DND-41 (cell line): ENCODE data around the gene PLEK.

Experiments used
- ATAC-seq: fragments of 200-7000 bp; cut with Tn5 transposase; 3 replicates; pipeline ENCODE4 v1.9.1; 2021; ENCODE audit warnings: low read depth; ENCODE audit not compliant: insufficient read depth
- DNase-seq: peaks from one replicate; pipeline ENCODE4 v3.0.0-alpha.2; 2020
- H2AFZ ChIP-seq: 2 replicates; pipeline ENCODE4 v1.6.0; 2012; ENCODE audit warnings: low read depth, low read length
- H3K27ac ChIP-seq: 2 replicates; pipeline ENCODE4 v1.5.1; 2012; ENCODE audit warnings: low read length, inconsistent platforms
- H3K27me3 ChIP-seq: fragments of 200-600 bp; sonication (generic); 2 replicates; pipeline ENCODE4 v1.6.0; 2012; ENCODE audit warnings: low read length, mild to moderate bottlenecking, inconsistent platforms; ENCODE audit not compliant: insufficient read depth, poor library complexity
- H3K36me3 ChIP-seq: 2 replicates; pipeline ENCODE4 v1.5.1; 2012; ENCODE audit warnings: low read length, inconsistent platforms; ENCODE audit not compliant: insufficient read depth
- H3K4me1 ChIP-seq: 2 replicates; pipeline ENCODE4 v1.5.1; 2012; ENCODE audit warnings: mild to moderate bottlenecking, low read length; ENCODE audit not compliant: insufficient read depth
- H3K4me2 ChIP-seq: 2 replicates; pipeline ENCODE4 v1.6.0; 2012; ENCODE audit warnings: mild to moderate bottlenecking, moderate library complexity, low read length, inconsistent platforms; ENCODE audit not compliant: insufficient read depth
- H3K4me3 ChIP-seq, 2 experiments: fragments of 200-600 bp in 1 of 2; shearing (Covaris generic) in 1 of 2; 2 replicates each; pipeline ENCODE4 v1.5.1; 2012 to 2016; ENCODE audit warnings: inconsistent platforms in 2 of 2, low read length in 2 of 2, mild to moderate bottlenecking in 2 of 2, low read depth in 1 of 2, moderate library complexity in 1 of 2
- H3K79me2 ChIP-seq: 2 replicates; pipeline ENCODE4 v1.6.0; 2012; ENCODE audit warnings: low read length, inconsistent platforms; ENCODE audit not compliant: insufficient read depth
- H3K9ac ChIP-seq: 2 replicates; pipeline ENCODE4 v1.6.0; 2012; ENCODE audit warnings: low read depth, mild to moderate bottlenecking, inconsistent platforms, low read length, moderate library complexity
- H3K9me3 ChIP-seq: 2 replicates; pipeline ENCODE4 v1.5.1; 2012; ENCODE audit warnings: low read length, moderate library complexity, mild to moderate bottlenecking, inconsistent platforms; ENCODE audit not compliant: insufficient read depth, severe bottlenecking
- H4K20me1 ChIP-seq: 2 replicates; pipeline ENCODE4 v1.6.0; 2012; ENCODE audit warnings: low read length; ENCODE audit not compliant: insufficient read depth
- CTCF ChIP-seq: IDR thresholded peaks from 2 replicates; pipeline ENCODE4 v1.5.1; 2012; ENCODE audit warnings: borderline replicate concordance, low read length, moderate library complexity, mild to moderate bottlenecking; ENCODE audit not compliant: poor library complexity, severe bottlenecking; ENCODE audit errors: extremely low read depth
- EZH2 ChIP-seq: IDR thresholded peaks from 3 replicates; pipeline ENCODE4 v1.6.1; 2012; ENCODE audit warnings: borderline replicate concordance, low read depth, mild to moderate bottlenecking, moderate library complexity, low read length, inconsistent platforms; ENCODE audit not compliant: severe bottlenecking

Gene PLEK

GRCh38 chr2:68426446-68426845 is 61.4 kb downstream of the PLEK start:
- no peak overlapping the region for H3K9ac ChIP-seq
- H3K27ac ChIP-seq: no peak overlapping the region
- H3K9me3 ChIP-seq: no peaks in the 10 kb centered on the region
- no peaks in the 10 kb centered on the region for H4K20me1 ChIP-seq
- no peak for TF ChIP-seq EZH2
- no peak for TF ChIP-seq CTCF
- DNase-seq (no peak), ATAC-seq (no peak)
- no peaks in the 10 kb centered on the region for H3K36me3 ChIP-seq
- H3K4me3 ChIP-seq: no peak overlapping the region
- H3K4me2 ChIP-seq: no peak overlapping the region
- no peaks in the 10 kb centered on the region; the same call in 1 of the 2 replicates for H3K4me1 ChIP-seq
- no peaks in the 10 kb centered on the region for H3K79me2 ChIP-seq
- no peaks in the 10 kb centered on the region for H3K27me3 ChIP-seq
- no peak overlapping the region for H2AFZ ChIP-seq

GRCh38 chr2:68426848-68427579 is 61.9 kb downstream of the PLEK start:
- H3K4me2 ChIP-seq: no peak overlapping the region
- H3K9me3 ChIP-seq: no peaks in the 10 kb centered on the region
- TF ChIP-seq EZH2 (no peak), CTCF (no peak)
- no peaks in the 10 kb centered on the region for H3K79me2 ChIP-seq
- H2AFZ ChIP-seq: no peak overlapping the region
- H3K4me3 ChIP-seq: no peak overlapping the region
- no peak overlapping the region for H3K9ac ChIP-seq
- H4K20me1 ChIP-seq: no peaks in the 10 kb centered on the region
- no peaks in the 10 kb centered on the region; the same call in 1 of the 2 replicates for H3K4me1 ChIP-seq
- ATAC-seq (no peak), DNase-seq (no peak)
- no peaks in the 10 kb centered on the region for H3K36me3 ChIP-seq
- H3K27me3 ChIP-seq: no peaks in the 10 kb centered on the region
- no peak overlapping the region for H3K27ac ChIP-seq

DNA sequence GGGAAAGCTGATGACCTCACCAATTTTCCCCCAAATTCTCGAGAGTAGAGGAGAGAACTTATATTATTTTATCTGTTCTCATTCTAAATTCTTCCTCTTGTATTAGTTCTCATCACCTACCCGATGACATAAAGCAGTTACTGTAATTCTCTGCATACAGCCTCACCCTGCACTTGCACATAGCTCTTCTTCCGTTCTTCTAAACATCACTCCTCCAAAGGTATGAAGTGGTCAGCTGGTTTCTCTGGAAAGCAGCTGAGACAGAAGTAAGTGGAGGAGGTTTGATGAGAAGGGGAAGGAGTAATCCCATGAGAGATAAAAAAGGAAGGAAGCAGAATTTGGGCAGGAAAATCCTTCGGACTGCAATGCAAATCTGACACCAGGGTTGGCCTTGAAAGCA is 63.0 kb downstream of the PLEK start:
- H3K27ac ChIP-seq: no peak overlapping the region
- no peak overlapping the region for H3K4me3 ChIP-seq
- H3K4me2 ChIP-seq: no peak overlapping the region
- no peak for ATAC-seq
- no peaks in the 10 kb centered on the region for H3K36me3 ChIP-seq
- H3K79me2 ChIP-seq: no peaks in the 10 kb centered on the region
- H3K9me3 ChIP-seq: no peaks in the 10 kb centered on the region
- no peak for TF ChIP-seq EZH2
- no peak for TF ChIP-seq CTCF
- H3K27me3 ChIP-seq: no peaks in the 10 kb centered on the region
- H4K20me1 ChIP-seq: no peaks in the 10 kb centered on the region
- no peak overlapping the region for H2AFZ ChIP-seq
- no peak overlapping the region for H3K9ac ChIP-seq
- no peak for DNase-seq
- no peaks in the 10 kb centered on the region; the same call in 1 of the 2 replicates for H3K4me1 ChIP-seq
